Upper lobe of left lung (tissue), 6 donors: Measurements from ENCODE around the gene ADCK2. TPM values are rescaled to one million over a fixed set of nuclear protein-coding genes. Genes with fewer than 3 reads are reported as not detected.

Experiments used
- ATAC-seq, 2 donors: fragments of 200-7000 bp; cut with Tn5 transposase; one replicate each; pipeline ENCODE4 v1.9.1; 2022; ENCODE audit warnings: mild to moderate bottlenecking in 2 of 2, moderate library complexity in 2 of 2; ENCODE audit not compliant: low FRiP score in 2 of 2
- DNase-seq, 2 donors: peaks; one replicate each; pipeline ENCODE4 v3.0.0-alpha.2; 2019 to 2020
- H3K27ac ChIP-seq, 4 donors: fragments of 200-600 bp; sonication (generic); one replicate each; pipeline ENCODE4 v1.5.1; 2016 to 2019
- H3K27me3 ChIP-seq, 4 donors: fragments of 200-600 bp; sonication (generic); one replicate each; pipeline ENCODE4 v1.5.1; 2017 to 2019
- H3K36me3 ChIP-seq, 4 donors: fragments of 200-600 bp; sonication (generic); one replicate each; pipeline ENCODE4 v1.5.1; 2016 to 2019
- H3K4me1 ChIP-seq, 4 donors: fragments of 200-600 bp; sonication (generic); one replicate each; pipeline ENCODE4 v1.5.1; 2018 to 2019
- H3K4me3 ChIP-seq, 4 donors: fragments of 200-600 bp; sonication (generic); one replicate each; pipeline ENCODE4 v1.5.1; 2017 to 2019; ENCODE audit warnings: mild to moderate bottlenecking in 2 of 4, moderate library complexity in 1 of 4
- H3K9me3 ChIP-seq, 4 donors: fragments of 200-600 bp; sonication (generic); one replicate each; pipeline ENCODE4 v1.5.1; 2018 to 2019
- EP300 ChIP-seq, 4 donors: sonication (generic); formaldehyde crosslinking; IDR thresholded peaks; one replicate each; pipeline ENCODE4 v1.5.1; 2017; ENCODE audit warnings: antibody characterized with exemption in 4 of 4, control low read depth in 2 of 4
- POLR2A ChIP-seq, 4 donors: fragments of 450-650 bp; IDR thresholded peaks; one replicate each; pipeline ENCODE4 v1.5.1; 2016 to 2017; ENCODE audit warnings: antibody characterized with exemption in 4 of 4, mild to moderate bottlenecking in 2 of 4
- POLR2AphosphoS5 ChIP-seq, 2 donors: sonication (generic); formaldehyde crosslinking; IDR thresholded peaks; one replicate each; pipeline ENCODE4 v1.5.1; 2017; ENCODE audit warnings: antibody characterized with exemption in 2 of 2
- WGBS, 2 donors: methylation state at CpG; one replicate each; pipeline ENCODE4 v1.1.5; 2017 to 2018; 5-methylcytosine and 5-hydroxymethylcytosine counted together
- total RNA-seq, 6 donors: library from RNA; depleted of rRNA in 4 of 6; stranded (reverse); fragments of >200 nt in 4 of 6; gene quantifications; one replicate each; pipeline versions ENCODE4 v1.1.0 to v1.2.1, GENCODE V29; 2016 to 2021
- TF ChIP-seq, protein P1 (sequence below), 6 experiments: fragments of 450-650 bp in 4 of 6; fragments of 200-600 bp in 2 of 6; sonication (generic) in 2 of 6; IDR thresholded peaks; one replicate each; pipeline ENCODE4 v1.5.1; 2016 to 2019; ENCODE audit warnings: antibody characterized with exemption in 6 of 6
- donor health status: DM: no; HTN: no; CAD: no; lungs with moderate emphysema.
- donor health status: DM: no; HTN: yes; CAD: no; lungs with severe emphysema.

The ADCK2 gene
- total RNA-seq, 6 donors from 2014 or later = 19.4 to 39.8 (median 30.0) TPM

DNA sequence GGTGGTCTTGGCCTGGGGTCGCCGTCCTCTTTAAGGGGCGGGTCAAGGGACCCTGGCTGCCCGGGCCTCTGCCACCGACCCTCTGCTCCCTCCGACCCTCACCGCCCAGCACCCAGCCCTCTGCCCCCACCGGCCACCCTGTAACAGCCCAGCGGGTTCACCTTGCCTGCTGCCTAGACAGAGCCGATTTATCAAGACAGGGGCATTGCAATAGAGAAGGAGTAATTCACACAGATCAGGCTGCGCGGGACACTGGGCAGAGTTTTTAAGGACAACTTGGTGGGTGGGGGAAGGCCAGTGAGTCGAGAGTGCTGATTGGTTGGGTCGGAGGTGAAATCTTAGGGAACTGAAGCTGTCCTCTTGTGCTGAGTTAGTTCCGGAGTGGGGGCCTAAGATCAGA is 779 bp upstream of the ADCK2 start:
- H3K27ac ChIP-seq = no peak overlapping the region
- no peaks in the 10 kb centered on the region for H3K27me3 ChIP-seq
- DNase-seq (peak in 1 of 2 donors; percentile 66), ATAC-seq (no peak)
- WGBS, 2 donors = 70 to 81% methylated on average over 9 to 15 of the region's 15 CpGs
- H3K4me1 ChIP-seq = peaks cover 20 to 37% (median 24%) of the 10 kb centered on the region in 4 donors
- H3K36me3 ChIP-seq = no peaks in the 10 kb centered on the region
- no peaks in the 10 kb centered on the region for H3K9me3 ChIP-seq
- TF ChIP-seq POLR2AphosphoS5 (IDR thresholded peaks at IDR 0.05) (no peak), EP300 (IDR thresholded peaks at IDR 0.05) (no peak), POLR2A (IDR thresholded peaks at IDR 0.05) (no peak)
- TF ChIP-seq, protein P1, sequence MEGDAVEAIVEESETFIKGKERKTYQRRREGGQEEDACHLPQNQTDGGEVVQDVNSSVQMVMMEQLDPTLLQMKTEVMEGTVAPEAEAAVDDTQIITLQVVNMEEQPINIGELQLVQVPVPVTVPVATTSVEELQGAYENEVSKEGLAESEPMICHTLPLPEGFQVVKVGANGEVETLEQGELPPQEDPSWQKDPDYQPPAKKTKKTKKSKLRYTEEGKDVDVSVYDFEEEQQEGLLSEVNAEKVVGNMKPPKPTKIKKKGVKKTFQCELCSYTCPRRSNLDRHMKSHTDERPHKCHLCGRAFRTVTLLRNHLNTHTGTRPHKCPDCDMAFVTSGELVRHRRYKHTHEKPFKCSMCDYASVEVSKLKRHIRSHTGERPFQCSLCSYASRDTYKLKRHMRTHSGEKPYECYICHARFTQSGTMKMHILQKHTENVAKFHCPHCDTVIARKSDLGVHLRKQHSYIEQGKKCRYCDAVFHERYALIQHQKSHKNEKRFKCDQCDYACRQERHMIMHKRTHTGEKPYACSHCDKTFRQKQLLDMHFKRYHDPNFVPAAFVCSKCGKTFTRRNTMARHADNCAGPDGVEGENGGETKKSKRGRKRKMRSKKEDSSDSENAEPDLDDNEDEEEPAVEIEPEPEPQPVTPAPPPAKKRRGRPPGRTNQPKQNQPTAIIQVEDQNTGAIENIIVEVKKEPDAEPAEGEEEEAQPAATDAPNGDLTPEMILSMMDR (IDR thresholded peaks at IDR 0.05) = no peak
- no peak overlapping the region for H3K4me3 ChIP-seq

DNA sequence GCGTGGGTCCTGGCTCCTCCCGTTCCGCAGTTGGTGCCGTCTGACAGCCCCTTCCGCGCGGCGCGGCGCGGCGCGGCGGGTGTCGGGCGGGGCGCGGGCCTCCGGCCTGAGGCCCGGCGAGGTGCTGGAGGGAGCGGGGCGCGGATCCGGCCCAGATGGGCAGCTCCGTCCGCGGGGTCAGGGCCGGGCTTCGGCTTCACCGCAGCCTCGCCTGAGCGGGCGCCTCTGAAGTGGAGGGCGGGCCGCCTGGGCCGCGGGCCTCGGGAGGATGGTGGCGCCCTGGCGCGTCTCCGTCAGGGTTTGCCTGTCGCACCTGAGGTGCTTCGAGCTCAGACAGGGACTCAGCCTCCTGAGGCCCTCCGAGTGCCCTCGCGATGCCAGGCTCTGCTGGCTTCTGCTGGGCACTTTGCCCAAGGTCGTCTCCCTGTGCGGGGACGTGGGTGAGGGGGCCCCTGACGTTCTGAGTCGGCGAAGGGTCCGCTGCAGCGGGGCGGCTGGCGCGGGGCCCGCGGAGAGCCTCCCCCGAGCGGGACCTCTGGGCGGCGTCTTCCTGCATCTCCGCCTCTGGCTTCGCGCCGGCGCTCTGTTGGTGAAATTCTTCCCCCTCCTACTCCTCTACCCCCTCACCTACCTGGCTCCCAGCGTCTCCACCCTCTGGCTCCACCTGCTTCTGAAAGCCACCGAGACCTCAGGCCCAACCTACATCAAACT is 473 bp downstream of the ADCK2 start:
- Histone ChIP-seq H3K4me3 (peak overlapping the region; percentile 73 to 93 (median 82)), H3K9me3 (no peaks in the 10 kb centered on the region), H3K27me3 (no peaks in the 10 kb centered on the region), H3K27ac (peak overlapping the region; percentile 82 to 91 (median 84)), H3K4me1 (peaks cover 20 to 37% (median 24%) of the 10 kb centered on the region in 4 donors), H3K36me3 (no peaks in the 10 kb centered on the region)
- ATAC-seq = peak; percentile 71 to 77
- WGBS, 2 donors = 0 to 4% methylated on average over 14 to 20 of the region's 72 CpGs
- DNase-seq = peak; percentile 69 to 93
- TF ChIP-seq, protein P1 (IDR thresholded peaks at IDR 0.05) = peak in 1 of 6 experiments; percentile 8
- no peak for TF ChIP-seq POLR2AphosphoS5 (IDR thresholded peaks at IDR 0.05)
- TF ChIP-seq POLR2A (IDR thresholded peaks at IDR 0.05) = peak in 2 of 4 donors; percentile 49 to 51
- TF ChIP-seq EP300 (IDR thresholded peaks at IDR 0.05) = no peak

DNA sequence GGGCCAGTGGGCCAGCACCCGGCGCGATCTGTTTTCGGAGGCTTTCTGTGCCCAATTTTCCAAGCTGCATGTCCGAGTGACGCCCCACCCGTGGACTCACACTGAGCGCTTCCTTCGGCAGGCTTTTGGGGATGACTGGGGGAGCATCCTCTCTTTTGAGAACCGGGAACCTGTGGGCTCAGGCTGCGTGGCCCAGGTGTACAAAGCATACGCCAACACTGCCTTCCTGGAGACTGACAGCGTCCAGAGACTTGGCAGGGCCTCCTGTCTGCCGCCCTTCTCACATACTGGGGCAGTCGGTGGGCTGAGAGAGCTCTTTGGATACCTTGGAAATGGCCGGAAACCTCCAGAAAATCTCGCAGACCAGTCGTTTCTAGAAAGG is 1.0 kb downstream of the ADCK2 start:
- WGBS, 2 donors = 36 to 85% methylated on average over 4 to 17 of the region's 18 CpGs
- Histone ChIP-seq H3K36me3 (peaks cover 0 to 5% (median under 1%) of the 10 kb centered on the region in 4 donors), H3K27me3 (no peaks in the 10 kb centered on the region), H3K9me3 (no peaks in the 10 kb centered on the region), H3K27ac (peak overlapping the region; percentile 82 to 91 (median 84)), H3K4me1 (peaks cover 20 to 37% (median 24%) of the 10 kb centered on the region in 4 donors), H3K4me3 (peak overlapping the region; percentile 73 to 93 (median 82))
- no peak for DNase-seq
- no peak for ATAC-seq
- TF ChIP-seq EP300 (IDR thresholded peaks at IDR 0.05) = no peak
- no peak for TF ChIP-seq POLR2AphosphoS5 (IDR thresholded peaks at IDR 0.05)
- no peak for TF ChIP-seq POLR2A (IDR thresholded peaks at IDR 0.05)
- TF ChIP-seq, protein P1 (IDR thresholded peaks at IDR 0.05) = no peak

DNA sequence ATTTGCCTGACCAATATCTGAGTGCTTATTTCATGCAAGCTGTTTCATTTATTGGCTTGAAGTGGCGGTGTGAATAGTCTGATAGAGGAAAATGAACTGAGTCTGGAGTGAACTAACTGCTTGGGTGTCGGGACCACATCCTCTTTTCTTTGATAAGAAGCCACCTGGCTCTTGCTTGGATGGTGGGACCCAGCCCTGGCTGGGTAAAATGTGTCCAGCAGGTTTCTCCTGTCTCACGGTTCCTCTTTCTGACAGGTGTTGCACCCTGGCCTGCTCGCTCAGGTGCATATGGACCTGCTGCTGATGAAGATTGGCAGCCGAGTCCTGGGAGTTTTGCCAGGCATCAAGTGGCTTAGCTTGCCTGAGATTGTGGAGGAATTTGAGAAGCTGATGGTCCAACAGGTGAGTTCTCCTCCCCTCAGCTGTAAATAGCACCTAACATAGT is 1.6 kb downstream of the ADCK2 start:
- H3K27ac ChIP-seq = peak overlapping the region in 1 of 4 donors; percentile 91
- H3K4me3 ChIP-seq = no peak overlapping the region
- WGBS, 2 donors = 69 to 75% methylated on average over 5 of the region's 5 CpGs
- H3K27me3 ChIP-seq = no peaks in the 10 kb centered on the region
- peak in 1 of 2 donors; percentile 66 for DNase-seq
- peaks cover 20 to 37% (median 24%) of the 10 kb centered on the region in 4 donors for H3K4me1 ChIP-seq
- no peak for ATAC-seq
- no peaks in the 10 kb centered on the region for H3K9me3 ChIP-seq
- peaks cover 0 to 11% (median 5%) of the 10 kb centered on the region in 4 donors for H3K36me3 ChIP-seq
- TF ChIP-seq POLR2AphosphoS5 (IDR thresholded peaks at IDR 0.05) (no peak), EP300 (IDR thresholded peaks at IDR 0.05) (no peak), POLR2A (IDR thresholded peaks at IDR 0.05) (no peak)
- TF ChIP-seq, protein P1 (IDR thresholded peaks at IDR 0.05) = no peak
